T47D (cell line): Measurements from ENCODE around the gene CD300LG.
"Not testable (repeated sequence)": the region's sequence is repeated elsewhere in the genome, so short reads cannot be mapped to it uniquely, and the experiment has no call there.

ENCODE experiments used
- DNase-seq, 2 experiments: peaks; one replicate each; pipeline versions ENCODE4 v3.0.0 to v3.0.0-alpha.2; 2011 to 2012; ENCODE audit warnings: low read depth in 1 of 2, low spot score in 1 of 2
- JUND ChIP-seq: IDR thresholded peaks from 2 replicates; pipeline ENCODE4 v1.6.1; 2012; ENCODE audit warnings: low read depth
- in situ Hi-C: cut with HindIII; loops from 2 replicates; pipeline ENCODE4 v1.10.0; 2016; ENCODE audit warnings: low sequenced_read_pairs, low pct_unique_long_range_greater_than_20kb

Gene CD300LG

GRCh38 chr17:43846963-43847371 lies at the start of gene CD300LG:
Gene CD300LG, plus strand, starts transcription at chr17:43847176. Its CDS starts 41 bp downstream, at chr17:43847217.
- in situ Hi-C loops, result no loop called here
- TF ChIP-seq JUND, result no peak

GRCh38 chr17:43798024-43798423 lies 49.0 kb upstream of the CD300LG start:
- in situ Hi-C loops, result not testable (repeated sequence)
- DNase-seq, result peak in 1 of 2 experiments; percentile 45

More at GRCh38 chr17:43846963-43847371, at the start of gene CD300LG:
- DNase-seq, result no peak

DNA sequence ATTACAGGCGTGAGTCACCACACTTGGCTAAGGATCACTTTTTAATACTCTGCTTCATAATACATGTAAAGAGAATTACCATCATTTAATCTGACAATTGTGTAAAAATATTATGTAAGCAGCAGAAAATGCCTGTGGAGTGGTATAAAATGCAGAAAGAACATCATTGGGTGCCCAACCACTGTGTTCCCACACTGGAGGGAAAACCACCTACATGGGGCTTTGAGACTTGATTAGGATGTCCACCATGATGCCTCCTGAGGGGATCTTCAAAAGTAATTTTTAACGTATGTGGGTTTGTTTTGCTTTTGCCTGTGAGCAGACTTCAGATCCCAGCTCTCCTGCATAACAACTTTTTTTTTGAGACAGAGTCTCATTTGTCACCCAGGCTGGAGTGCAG lies 47.9 kb upstream of the CD300LG start:
- DNase-seq, result no peak
- in situ Hi-C loops, result no loop called here
- TF ChIP-seq JUND, result no peak

DNA sequence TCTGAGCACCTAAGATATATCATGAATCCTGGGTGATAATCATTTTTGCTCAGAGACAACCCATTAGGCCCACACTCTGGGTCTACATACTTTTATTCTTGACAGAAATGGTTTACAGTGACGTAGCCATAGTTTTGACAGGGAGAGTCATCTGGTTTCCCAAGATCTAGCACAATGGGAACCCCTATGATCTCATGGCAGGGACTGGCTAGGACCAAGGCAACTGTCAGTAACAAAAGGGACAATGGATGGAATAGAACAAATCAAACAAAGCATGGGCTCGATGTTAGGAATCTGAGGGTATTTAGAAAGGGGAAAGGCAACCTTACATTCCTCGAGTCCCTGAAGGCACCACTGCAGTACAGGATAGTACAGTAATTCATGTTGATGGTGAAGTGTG lies 46.2 kb upstream of the CD300LG start:
- in situ Hi-C loops, result no loop called here
- no peak for TF ChIP-seq JUND
- DNase-seq, result no peak

GRCh38 chr17:43801844-43802243 lies 45.1 kb upstream of the CD300LG start:
- no peak for DNase-seq
- no peak for TF ChIP-seq JUND
- in situ Hi-C loops, result no loop called here

- TF ChIP-seq JUND, result no peak
- in situ Hi-C loops, result no loop called here
- no peak for DNase-seq
Measured at GRCh38 chr17:43803758-43804157, 43.2 kb upstream of the CD300LG start.

GRCh38 chr17:43805117-43805516 lies 41.9 kb upstream of the CD300LG start:
- in situ Hi-C loops, result no loop called here

GRCh38 chr17:43808076-43808475 lies 38.9 kb upstream of the CD300LG start:
- in situ Hi-C loops, result no loop called here
- no peak for TF ChIP-seq JUND
- DNase-seq, result no peak

More at GRCh38 chr17:43805117-43805516, 41.9 kb upstream of the CD300LG start:
- no peak for TF ChIP-seq JUND
- no peak for DNase-seq

DNA sequence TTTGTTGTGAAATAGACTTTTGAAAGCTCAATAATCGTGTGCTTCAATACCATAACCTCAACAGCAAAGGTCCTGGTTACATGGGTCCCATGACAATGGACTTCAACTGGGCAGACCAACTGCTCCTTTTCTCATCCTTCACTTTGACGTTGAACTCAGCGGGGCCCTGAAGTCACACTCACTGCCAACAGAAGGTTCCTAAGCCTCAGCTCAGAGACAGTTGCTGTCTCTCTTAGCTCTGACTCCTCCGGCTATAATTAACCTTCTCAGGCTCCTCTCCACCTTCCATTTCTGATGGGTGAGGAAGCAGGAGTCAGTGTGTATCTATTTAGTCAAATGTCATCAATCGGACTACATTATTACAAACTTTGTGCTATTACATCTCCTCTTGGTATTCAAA lies 37.9 kb upstream of the CD300LG start:
- DNase-seq, result no peak
- in situ Hi-C loops, result no loop called here
- TF ChIP-seq JUND, result no peak

- in situ Hi-C loops, result no loop called here
- TF ChIP-seq JUND, result no peak
- DNase-seq, result no peak
Measured at GRCh38 chr17:43810226-43810715, 36.7 kb upstream of the CD300LG start.

DNA sequence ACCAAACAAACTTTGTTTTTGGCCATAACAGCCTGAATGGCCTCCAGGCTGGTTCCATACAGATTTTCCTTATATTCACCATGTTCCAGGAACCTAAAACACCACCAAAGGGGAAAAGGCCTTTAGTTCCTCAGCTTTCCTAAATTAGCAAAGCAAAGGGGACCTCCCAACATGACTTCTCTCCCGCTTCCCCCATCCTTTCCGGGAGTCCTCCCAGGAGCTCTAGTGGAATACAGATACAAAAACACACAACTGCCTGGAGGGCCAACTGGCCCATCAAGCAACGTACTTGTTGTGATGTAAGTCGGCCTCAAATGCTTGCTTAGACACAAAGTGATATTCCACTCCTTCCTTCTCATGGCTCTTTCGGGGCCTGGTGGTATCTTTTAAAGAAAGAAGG lies 36.2 kb upstream of the CD300LG start:
- in situ Hi-C loops, result no loop called here
- DNase-seq, result no peak
- no peak for TF ChIP-seq JUND

DNA sequence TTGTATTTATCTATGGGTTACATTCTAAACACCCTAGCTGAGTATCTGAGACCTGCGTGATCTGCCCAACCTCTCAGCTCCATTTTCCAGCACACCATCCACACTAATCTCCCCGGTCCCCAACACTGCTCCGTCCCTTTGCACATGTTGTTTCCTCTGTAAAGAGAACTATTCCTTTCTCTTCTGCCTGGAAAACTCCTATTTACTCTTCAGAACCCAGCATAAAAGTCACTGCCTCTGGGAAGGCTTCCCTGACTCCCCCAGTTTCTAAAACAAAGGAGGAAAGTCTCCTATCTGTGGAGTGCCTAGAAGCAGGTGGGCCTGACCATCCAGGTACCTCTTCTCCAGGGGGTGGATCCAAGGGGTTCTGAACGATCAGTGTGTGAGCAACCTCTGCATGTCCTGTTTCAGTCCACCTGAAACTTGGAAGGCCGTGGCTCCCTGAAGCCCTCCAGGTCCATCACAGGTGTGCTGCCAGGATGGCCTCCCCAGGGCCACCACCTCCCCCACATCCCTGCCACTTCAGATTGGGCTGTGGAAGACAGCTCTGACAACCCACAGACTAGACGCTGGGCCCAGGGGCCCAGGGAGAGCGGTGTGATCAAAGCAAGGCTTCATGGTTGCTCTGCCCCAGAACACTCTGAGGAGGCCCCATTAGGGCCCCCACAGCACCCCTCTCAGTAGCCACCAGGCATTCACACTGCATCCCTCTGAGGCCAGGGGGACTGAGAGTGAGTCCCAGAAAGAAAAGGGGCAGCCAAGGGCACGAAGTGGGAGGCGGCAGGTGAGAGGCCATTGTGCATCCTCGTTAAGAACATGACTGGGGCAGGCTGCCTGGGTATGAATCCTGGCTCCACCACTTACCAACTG lies 34.3 kb upstream of the CD300LG start:
- DNase-seq, result no peak
- TF ChIP-seq JUND, result no peak
- in situ Hi-C loops, result no loop called here

DNA sequence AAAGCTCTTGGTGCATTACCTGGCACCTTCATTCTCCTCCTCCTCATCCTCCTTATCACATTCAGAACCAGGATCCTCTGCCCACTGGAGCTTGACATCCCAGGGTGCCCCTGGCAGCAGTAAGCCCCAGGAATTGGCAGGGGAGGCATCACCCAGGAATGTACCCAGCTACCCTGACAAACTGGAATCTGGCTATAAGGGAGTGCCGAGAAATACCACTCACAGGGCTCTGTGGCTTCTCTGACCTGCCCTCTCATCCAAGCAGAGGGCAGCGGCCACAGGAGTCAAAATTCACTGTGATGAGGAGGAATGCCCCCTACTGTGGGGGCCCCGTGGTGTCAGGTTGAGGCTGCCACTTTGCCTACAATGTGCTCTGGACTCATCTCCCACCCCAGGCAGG lies 33.6 kb upstream of the CD300LG start:
- TF ChIP-seq JUND, result no peak
- in situ Hi-C loops, result no loop called here

More for the DNA sequence above, 33.6 kb upstream of the CD300LG start:
- DNase-seq, result no peak
